Glutamatergic neuron (in vitro differentiated cells): ENCODE measurements around the gene WDR54. TPM values are rescaled to one million over a fixed set of nuclear protein-coding genes. Genes with fewer than 3 reads are reported as not detected.
A peak's percentile ranks its signal among the peaks of the same experiment; 100 is the strongest.
"Not testable (repeated sequence)": the region's sequence is repeated elsewhere in the genome, so short reads cannot be mapped to it uniquely, and the experiment has no call there.

Experiments
- DNase-seq: peaks from one replicate; pipeline ENCODE4 v3.0.0; 2022
- H3K27ac Mint-ChIP-seq: one replicate; pipeline ENCODE4 v1.8.0; 2020; ENCODE audit warnings: mild to moderate bottlenecking, mixed read lengths, inconsistent platforms; ENCODE audit not compliant: unreplicated experiment
- H3K27me3 Mint-ChIP-seq: one replicate; pipeline ENCODE4 v1.8.0; 2020; ENCODE audit warnings: mild to moderate bottlenecking, moderate library complexity, mixed read lengths, inconsistent platforms; ENCODE audit not compliant: unreplicated experiment
- H3K36me3 Mint-ChIP-seq: one replicate; pipeline ENCODE4 v1.8.0; 2020; ENCODE audit warnings: mild to moderate bottlenecking, mixed read lengths, inconsistent platforms; ENCODE audit not compliant: unreplicated experiment
- H3K4me1 Mint-ChIP-seq: one replicate; pipeline ENCODE4 v1.8.0; 2020; ENCODE audit warnings: mild to moderate bottlenecking, low read depth, mixed read lengths, inconsistent platforms; ENCODE audit not compliant: unreplicated experiment
- H3K4me3 Mint-ChIP-seq: one replicate; pipeline ENCODE4 v1.8.0; 2020; ENCODE audit warnings: mild to moderate bottlenecking, mixed read lengths, inconsistent platforms; ENCODE audit not compliant: unreplicated experiment
- H3K9me3 Mint-ChIP-seq: one replicate; pipeline ENCODE4 v1.8.0; 2020; ENCODE audit warnings: mild to moderate bottlenecking, moderate library complexity, mixed read lengths, inconsistent platforms; ENCODE audit not compliant: unreplicated experiment
- total RNA-seq: library from RNA; stranded (reverse); fragmentation: NEBNext Ultra II Directional; extraction: Animal tissue kit (Norgen Biotek cat#: 25700); gene quantifications from one replicate; pipeline ENCODE4 v1.2.1, GENCODE V29; 2021; ENCODE audit not compliant: unreplicated experiment
- TF ChIP-seq, protein P1 (sequence below): fragments of 200-600 bp; sonication (generic); IDR thresholded peaks from one replicate; pipeline ENCODE4 v1.5.0; 2021; ENCODE audit not compliant: partially characterized antibody, unreplicated experiment

Gene WDR54
- total RNA-seq, 1 donor from 2014 or later = 29.5 TPM

DNA sequence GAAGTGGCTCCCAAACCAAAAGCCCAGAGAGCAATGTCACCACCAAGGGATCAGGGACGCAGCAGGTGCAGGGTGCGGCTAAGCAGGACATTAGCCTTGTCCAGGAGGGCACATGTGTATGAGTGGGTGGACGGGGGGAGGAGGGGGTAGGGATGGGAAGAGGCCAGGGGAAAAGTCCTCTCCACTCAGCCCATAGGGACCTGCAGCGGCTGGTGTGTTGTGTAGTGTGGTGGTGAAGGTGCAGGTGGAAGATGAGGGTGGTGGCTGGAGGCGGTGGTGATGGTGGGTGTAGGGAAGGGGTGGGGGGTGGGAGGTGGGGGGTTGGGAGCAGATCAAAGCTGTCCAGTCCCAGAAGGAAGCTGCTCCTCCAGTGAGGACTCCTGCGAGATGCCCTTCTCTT lies 3.8 kb upstream of the WDR54 start:
- Mint-ChIP-seq H3K27ac (no peak overlapping the region), H3K9me3 (peaks cover 7% of the 10 kb centered on the region), H3K4me3 (no peak overlapping the region), H3K36me3 (no peaks in the 10 kb centered on the region), H3K27me3 (peaks cover 11% of the 10 kb centered on the region), H3K4me1 (peaks cover 10% of the 10 kb centered on the region)
- DNase-seq = no peak
- TF ChIP-seq, protein P1, sequence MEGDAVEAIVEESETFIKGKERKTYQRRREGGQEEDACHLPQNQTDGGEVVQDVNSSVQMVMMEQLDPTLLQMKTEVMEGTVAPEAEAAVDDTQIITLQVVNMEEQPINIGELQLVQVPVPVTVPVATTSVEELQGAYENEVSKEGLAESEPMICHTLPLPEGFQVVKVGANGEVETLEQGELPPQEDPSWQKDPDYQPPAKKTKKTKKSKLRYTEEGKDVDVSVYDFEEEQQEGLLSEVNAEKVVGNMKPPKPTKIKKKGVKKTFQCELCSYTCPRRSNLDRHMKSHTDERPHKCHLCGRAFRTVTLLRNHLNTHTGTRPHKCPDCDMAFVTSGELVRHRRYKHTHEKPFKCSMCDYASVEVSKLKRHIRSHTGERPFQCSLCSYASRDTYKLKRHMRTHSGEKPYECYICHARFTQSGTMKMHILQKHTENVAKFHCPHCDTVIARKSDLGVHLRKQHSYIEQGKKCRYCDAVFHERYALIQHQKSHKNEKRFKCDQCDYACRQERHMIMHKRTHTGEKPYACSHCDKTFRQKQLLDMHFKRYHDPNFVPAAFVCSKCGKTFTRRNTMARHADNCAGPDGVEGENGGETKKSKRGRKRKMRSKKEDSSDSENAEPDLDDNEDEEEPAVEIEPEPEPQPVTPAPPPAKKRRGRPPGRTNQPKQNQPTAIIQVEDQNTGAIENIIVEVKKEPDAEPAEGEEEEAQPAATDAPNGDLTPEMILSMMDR = no peak

DNA sequence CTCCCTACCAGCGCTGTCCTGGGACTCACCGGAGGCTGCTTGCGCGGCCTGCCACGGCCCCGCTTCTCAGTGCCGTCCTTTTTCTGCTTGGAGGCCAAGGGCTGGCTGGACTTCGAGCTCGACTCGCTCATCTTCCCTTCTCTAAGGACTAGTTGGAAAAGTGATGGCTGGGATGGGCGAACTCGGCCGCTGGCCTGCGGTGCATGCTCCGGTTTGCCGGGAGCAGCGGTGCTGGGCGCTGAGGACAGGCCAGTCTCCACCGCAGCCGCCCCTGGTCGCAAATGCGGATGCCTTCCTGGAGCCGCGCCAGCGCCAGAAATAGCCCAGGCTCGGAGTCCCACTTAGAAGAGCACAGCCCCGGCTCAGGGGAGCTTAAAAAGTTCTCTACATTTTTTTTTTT lies 3.2 kb upstream of the WDR54 start:
- TF ChIP-seq, protein P1 = no peak

DNA sequence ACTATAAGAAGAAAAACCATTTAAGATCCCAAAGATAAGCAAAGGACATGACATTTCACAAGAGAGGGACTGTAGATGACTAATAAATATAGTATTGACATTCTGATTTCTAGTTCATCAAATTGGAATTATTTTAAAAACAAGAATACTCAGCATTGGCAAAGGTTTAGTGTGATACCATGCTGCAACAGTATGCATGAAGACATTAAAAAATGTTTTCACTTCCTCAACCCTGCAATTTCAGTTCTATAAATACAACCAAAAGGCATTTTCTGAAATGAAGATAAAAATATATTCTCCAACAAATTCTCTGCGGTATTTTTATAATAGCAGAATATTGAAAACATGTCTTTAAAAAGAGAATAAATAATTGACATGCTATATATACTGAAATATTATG lies 2.2 kb upstream of the WDR54 start:
- H3K27me3 Mint-ChIP-seq = peaks cover 11% of the 10 kb centered on the region
- H3K4me3 Mint-ChIP-seq = no peak overlapping the region
- peaks cover 10% of the 10 kb centered on the region for H3K4me1 Mint-ChIP-seq
- no peak for DNase-seq
- TF ChIP-seq, protein P1 = no peak
- peaks cover 10% of the 10 kb centered on the region for H3K9me3 Mint-ChIP-seq
- H3K36me3 Mint-ChIP-seq = no peaks in the 10 kb centered on the region
- no peak overlapping the region for H3K27ac Mint-ChIP-seq

More for the DNA sequence above, 3.2 kb upstream of the WDR54 start:
- H3K27me3 Mint-ChIP-seq = peaks cover 11% of the 10 kb centered on the region
- H3K27ac Mint-ChIP-seq = no peak overlapping the region
- H3K4me1 Mint-ChIP-seq = peaks cover 10% of the 10 kb centered on the region
- no peak overlapping the region for H3K4me3 Mint-ChIP-seq
- peaks cover 10% of the 10 kb centered on the region for H3K9me3 Mint-ChIP-seq
- DNase-seq = no peak
- H3K36me3 Mint-ChIP-seq = no peaks in the 10 kb centered on the region

DNA sequence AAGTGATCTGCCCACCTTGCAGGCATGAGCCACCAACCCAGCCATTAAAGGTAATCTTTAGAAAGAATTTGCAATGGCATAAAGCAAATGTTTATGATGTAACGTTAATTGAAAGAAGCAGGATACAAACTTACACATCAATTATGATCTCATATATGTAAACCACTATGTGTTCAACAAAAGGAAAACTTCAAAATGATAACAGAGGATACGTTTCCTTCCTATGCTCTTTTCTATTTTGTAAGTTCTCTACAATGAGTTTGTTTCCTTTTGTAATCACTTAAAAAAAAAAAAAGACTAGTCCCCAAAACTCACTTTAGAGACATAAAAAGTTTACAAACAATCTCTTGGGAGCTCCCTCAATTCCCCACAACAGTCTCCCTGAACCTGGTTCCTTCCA lies 1.5 kb upstream of the WDR54 start:
- Mint-ChIP-seq H3K27me3 (peaks cover 11% of the 10 kb centered on the region), H3K4me3 (no peak overlapping the region), H3K27ac (no peak overlapping the region), H3K36me3 (no peaks in the 10 kb centered on the region), H3K4me1 (peaks cover 10% of the 10 kb centered on the region), H3K9me3 (peaks cover 13% of the 10 kb centered on the region)
- TF ChIP-seq, protein P1 = no peak
- DNase-seq = no peak

DNA sequence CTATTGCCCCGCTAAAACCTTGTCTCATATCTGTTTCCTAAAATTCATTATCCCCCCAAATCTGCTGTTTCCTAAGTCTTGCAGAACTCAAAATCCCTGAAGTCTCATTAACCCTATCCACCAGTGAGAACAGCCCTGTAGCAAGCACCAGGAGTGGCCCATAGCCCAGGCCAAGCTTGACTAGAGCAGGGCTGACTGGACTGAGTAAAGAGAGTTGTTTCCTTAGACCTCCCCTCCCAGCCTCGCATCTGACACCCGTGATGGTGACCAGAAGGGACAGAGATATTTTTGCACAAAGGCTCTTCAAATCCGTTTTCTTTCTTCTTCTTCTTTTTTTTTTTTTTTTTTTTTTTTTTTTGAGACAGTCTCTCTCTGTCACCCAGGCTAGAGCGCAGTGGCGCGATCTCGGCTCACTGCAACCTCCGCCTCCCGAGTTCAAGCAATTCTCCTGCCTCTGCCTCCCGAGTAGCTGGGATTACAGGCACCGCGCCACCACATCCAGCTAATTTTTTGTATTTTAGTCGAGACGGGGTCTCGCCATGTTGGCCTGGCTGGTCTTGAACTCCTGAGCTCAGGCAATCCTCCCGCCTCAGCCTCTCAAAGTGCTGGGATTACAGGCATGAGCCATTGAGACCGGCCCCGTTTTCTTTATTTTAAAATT lies 957 bp upstream of the WDR54 start:
- not testable (repeated sequence) for H3K27ac Mint-ChIP-seq, DNase-seq, H3K36me3 Mint-ChIP-seq
- peaks cover 12% of the 10 kb centered on the region for H3K4me1 Mint-ChIP-seq
- peak overlapping the region; percentile 100 for H3K4me3 Mint-ChIP-seq
- peaks cover 11% of the 10 kb centered on the region for H3K27me3 Mint-ChIP-seq
- H3K9me3 Mint-ChIP-seq = peaks cover 13% of the 10 kb centered on the region
